ENCODE results near the gene CASS4.

- TF ChIP-seq CTCF (IDR thresholded peaks at IDR 0.05) (no peak), ZFX (IDR thresholded peaks at IDR 0.05; ENCODE audit: borderline replicate concordance) (no peak)
Measured at GRCh38 chr20:56411759-56412472, at the start of gene CASS4.

Measured in 22Rv1 (cell line).